ENCODE results near the gene FBXW11. TPM values are rescaled to one million over a fixed set of nuclear protein-coding genes. Genes with fewer than 3 reads are reported as not detected.

The FBXW11 gene
- total and polyA plus RNA-seq, 2 donors from 2014 or later, result 16.0 to 44.4 TPM

GRCh38 chr5:171907725-171908343 is 98.6 kb downstream of the FBXW11 start:
- FAIRE-seq (no peak), DNase-seq (peak in 4 of 5 donors; percentile 43 to 88 (median 72))
- Histone ChIP-seq H3K4me1 (ENCODE audit: control insufficient read depth in 2 of 3, insufficient read depth in 2 of 3, low read depth in 1 of 3, low read length in 3 of 3) (no peaks in the 10 kb centered on the region), H3K4me3 (ENCODE audit: low read length in 3 of 3) (no peak overlapping the region), H3K9me3 (ENCODE audit: control insufficient read depth in 2 of 3, insufficient read depth in 1 of 3, low read length in 3 of 3) (no peaks in the 10 kb centered on the region), H3K27ac (ENCODE audit: low read depth in 2 of 2, low read length in 2 of 2) (no peak overlapping the region), H3K27me3 (ENCODE audit: control insufficient read depth, insufficient read depth, low read length) (no peaks in the 10 kb centered on the region), H3K9ac (ENCODE audit: low read length in 3 of 3) (no peak overlapping the region), H3K36me3 (ENCODE audit: control insufficient read depth in 2 of 3, insufficient read depth in 3 of 3, low read length in 3 of 3) (peaks cover 0 to 4% (median 0%) of the 10 kb centered on the region in 3 donors)
- TF ChIP-seq CTCF (IDR thresholded peaks at IDR 0.05; ENCODE audit: borderline replicate concordance, extremely low read depth, insufficient read depth), result peak; percentile 68
- intact Hi-C loops (cut with DNase I), result no loop called here

GRCh38 chr5:171906703-171907590 is 99.5 kb downstream of the FBXW11 start:
- no peak for TF ChIP-seq CTCF (IDR thresholded peaks at IDR 0.05; ENCODE audit: borderline replicate concordance, extremely low read depth, insufficient read depth)
- no peaks in the 10 kb centered on the region for H3K4me1 ChIP-seq (ENCODE audit: control insufficient read depth in 2 of 3, insufficient read depth in 2 of 3, low read depth in 1 of 3, low read length in 3 of 3)
- no peak overlapping the region for H3K27ac ChIP-seq (ENCODE audit: low read depth in 2 of 2, low read length in 2 of 2)
- H3K4me3 ChIP-seq (ENCODE audit: low read length in 3 of 3), result no peak overlapping the region
- H3K9ac ChIP-seq (ENCODE audit: low read length in 3 of 3), result no peak overlapping the region
- peaks cover 0 to 4% (median 0%) of the 10 kb centered on the region in 3 donors for H3K36me3 ChIP-seq (ENCODE audit: control insufficient read depth in 2 of 3, insufficient read depth in 3 of 3, low read length in 3 of 3)
- no peaks in the 10 kb centered on the region for H3K9me3 ChIP-seq (ENCODE audit: control insufficient read depth in 2 of 3, insufficient read depth in 1 of 3, low read length in 3 of 3)
- no peaks in the 10 kb centered on the region for H3K27me3 ChIP-seq (ENCODE audit: control insufficient read depth, insufficient read depth, low read length)
- no peak for DNase-seq
- no peak for FAIRE-seq
- intact Hi-C loops (cut with DNase I), result no loop called here

- TF ChIP-seq CTCF (IDR thresholded peaks at IDR 0.05; ENCODE audit: borderline replicate concordance, extremely low read depth, insufficient read depth), result no peak
- H3K27ac ChIP-seq (ENCODE audit: low read depth in 2 of 2, low read length in 2 of 2), result no peak overlapping the region
Observed at GRCh38 chr5:171906066-171906570, 100.3 kb downstream of the FBXW11 start.

More at GRCh38 chr5:171906066-171906570, 100.3 kb downstream of the FBXW11 start:
- H3K9ac ChIP-seq (ENCODE audit: low read length in 3 of 3), result no peak overlapping the region
- no peak overlapping the region for H3K4me3 ChIP-seq (ENCODE audit: low read length in 3 of 3)
- intact Hi-C loops (cut with DNase I), result no loop called here
- H3K9me3 ChIP-seq (ENCODE audit: control insufficient read depth in 2 of 3, insufficient read depth in 1 of 3, low read length in 3 of 3), result no peaks in the 10 kb centered on the region
- H3K36me3 ChIP-seq (ENCODE audit: control insufficient read depth in 2 of 3, insufficient read depth in 3 of 3, low read length in 3 of 3), result peaks cover 0 to 4% (median 0%) of the 10 kb centered on the region in 3 donors
- FAIRE-seq (no peak), DNase-seq (peak in 2 of 5 donors; percentile 13 to 56)
- H3K27me3 ChIP-seq (ENCODE audit: control insufficient read depth, insufficient read depth, low read length), result no peaks in the 10 kb centered on the region
- no peaks in the 10 kb centered on the region for H3K4me1 ChIP-seq (ENCODE audit: control insufficient read depth in 2 of 3, insufficient read depth in 2 of 3, low read depth in 1 of 3, low read length in 3 of 3)
